Endothelial cell of umbilical vein (primary cell): ENCODE measurements around the gene SAP30. TPM values are rescaled to one million over a fixed set of nuclear protein-coding genes. Genes with fewer than 3 reads are reported as not detected.
A peak's percentile ranks its signal among the peaks of the same experiment; 100 is the strongest.

Experiments used
- BruUV-seq: library from RNA; stranded (reverse); fragments of 400-500 nt; replicated peaks from 2 replicates; lab custom pipeline; 2021; lab: Mats Ljungman, UMichigan
- CTCF ChIA-PET: fragments of 300-600, 350-600 bp; sonication (Branson Sonifier 250); formaldehyde crosslinking; loops from one replicate; lab custom pipeline; 2021; ENCODE audit warnings: antibody characterized with exemption, inconsistent platforms; lab: Charles Lee
- POLR2A ChIA-PET: fragments of 300-600, 350-600 bp; sonication (Branson Sonifier 250); formaldehyde crosslinking; loops from one replicate; lab custom pipeline; 2021; ENCODE audit warnings: antibody characterized with exemption, inconsistent platforms; lab: Charles Lee
- DNase-seq: peaks from one replicate; pipeline ENCODE4 v3.0.0-alpha.2; 2011; ENCODE audit warnings: low read depth, low spot score
- FAIRE-seq: peaks from 2 replicates; lab custom pipeline; 2011; peaks lifted over from hg19 to GRCh38; lab: Jason Lieb, UNC
- H2AFZ ChIP-seq: 2 replicates; pipeline ENCODE4 v1.6.0; 2012; ENCODE audit warnings: low read depth, low read length, control low read depth, inconsistent platforms
- H3K27ac ChIP-seq: 2 replicates; pipeline ENCODE4 v1.5.1; 2011; ENCODE audit warnings: low read depth, mild to moderate bottlenecking, control low read depth, low read length, moderate library complexity; ENCODE audit not compliant: insufficient read depth
- H3K27me3 ChIP-seq, 2 experiments: 2 replicates each; pipeline versions ENCODE4 v1.6.0 to v1.6.1; 2011; ENCODE audit warnings: low read length in 2 of 2, mixed read lengths in 1 of 2; ENCODE audit not compliant: control insufficient read depth in 2 of 2, insufficient read depth in 2 of 2
- H3K36me3 ChIP-seq, 2 experiments: 2 replicates in 1 of 2; 3 replicates in 1 of 2; pipeline ENCODE4 v1.5.1; 2011; ENCODE audit warnings: low read length in 2 of 2, mild to moderate bottlenecking in 1 of 2, moderate library complexity in 1 of 2; ENCODE audit not compliant: control insufficient read depth in 2 of 2, insufficient read depth in 2 of 2; ENCODE audit errors: extremely low read depth in 1 of 2
- H3K4me1 ChIP-seq: 3 replicates; pipeline ENCODE4 v1.5.1; 2011; ENCODE audit warnings: mild to moderate bottlenecking, low read length; ENCODE audit not compliant: control insufficient read depth, insufficient read depth; ENCODE audit errors: extremely low read depth
- H3K4me2 ChIP-seq: 2 replicates; pipeline ENCODE4 v1.6.1; 2011; ENCODE audit warnings: low read length, control low read depth, mixed read lengths; ENCODE audit not compliant: insufficient read depth
- H3K4me3 ChIP-seq, 3 experiments: fragments of 200-600 bp in 1 of 3; sonication (generic), shearing (Covaris generic) in 1 of 3; replicated peaks in 1 of 3; 2 replicates each; pipeline ENCODE4 v1.5.1; 2011 to 2016; ENCODE audit warnings: control low read depth in 3 of 3, low read length in 3 of 3, mild to moderate bottlenecking in 2 of 3, inconsistent platforms in 1 of 3, low read depth in 1 of 3, moderate library complexity in 1 of 3; ENCODE audit not compliant: insufficient read depth in 1 of 3
- H3K79me2 ChIP-seq: 2 replicates; pipeline ENCODE4 v1.6.0; 2012; ENCODE audit warnings: low read length, inconsistent platforms; ENCODE audit not compliant: control insufficient read depth, insufficient read depth
- H3K9ac ChIP-seq: replicated peaks from 2 replicates; pipeline ENCODE3; 2011; ENCODE audit warnings: low read length, control low read depth; ENCODE audit not compliant: insufficient read depth; ENCODE audit errors: extremely low read depth
- H3K9me1 ChIP-seq: replicated peaks from 3 replicates; pipeline ENCODE4 v1.6.0; 2011; ENCODE audit warnings: mild to moderate bottlenecking, low read length; ENCODE audit not compliant: control insufficient read depth, insufficient read depth; ENCODE audit errors: extremely low read depth
- H3K9me3 ChIP-seq: replicated peaks from 2 replicates; pipeline ENCODE4 v1.5.1; 2012; ENCODE audit warnings: low read length, inconsistent platforms; ENCODE audit not compliant: control insufficient read depth, insufficient read depth
- H4K20me1 ChIP-seq: replicated peaks from 2 replicates; pipeline ENCODE3; 2011; ENCODE audit warnings: mild to moderate bottlenecking, low read length; ENCODE audit not compliant: control insufficient read depth, insufficient read depth; ENCODE audit errors: extremely low read depth
- EZH2 ChIP-seq: IDR thresholded peaks from 2 replicates; pipeline ENCODE4 v1.6.1; 2012; ENCODE audit warnings: borderline replicate concordance, low read depth, mild to moderate bottlenecking, moderate library complexity, low read length, inconsistent platforms; ENCODE audit not compliant: severe bottlenecking
- FOS ChIP-seq: IDR thresholded peaks from 2 replicates; pipeline ENCODE4 v1.6.1; 2011; ENCODE audit warnings: mild to moderate bottlenecking, low read length, moderate library complexity, borderline replicate concordance; ENCODE audit not compliant: insufficient read depth
- GATA2 ChIP-seq: IDR thresholded peaks from 2 replicates; pipeline ENCODE4 v1.7.0; 2011; ENCODE audit warnings: low read depth, mild to moderate bottlenecking, moderate library complexity, mixed read lengths, low read length; ENCODE audit not compliant: insufficient read length, insufficient read depth
- MYC ChIP-seq: IDR thresholded peaks from one replicate; pipeline ENCODE4 v1.6.1; 2011; ENCODE audit warnings: mild to moderate bottlenecking, low read depth, low read length
- POLR2A ChIP-seq: IDR thresholded peaks from 2 replicates; pipeline ENCODE4 v1.6.1; 2012; ENCODE audit warnings: low read depth, mild to moderate bottlenecking, control low read depth, low read length
- POLR2AphosphoS5 ChIP-seq: IDR thresholded peaks from 2 replicates; pipeline ENCODE4 v1.6.1; 2012; ENCODE audit warnings: low read depth, mild to moderate bottlenecking, control low read depth, low read length, moderate library complexity; ENCODE audit not compliant: insufficient read depth
- dilution Hi-C: fragments of 300-500 bp; cut with MboI; formaldehyde crosslinking; loops from one replicate; pipeline ENCODE4 v1.15.0; 2019; ENCODE audit warnings: low sequenced_read_pairs; ENCODE audit not compliant: extremely low pct_ligation_motif_present
- intact Hi-C: fragments of 100-400 bp; cut with micrococcal nuclease; formaldehyde crosslinking; loops from one replicate; pipeline ENCODE4 v1.10.0; 2022
- polyA plus RNA-seq, 4 experiments: library from polyadenylated mRNA; depleted of rRNA in 3 of 4; stranded (reverse) in 3 of 4; unstranded in 1 of 4; fragments of >200 nt; gene quantifications; 2 replicates each; pipeline versions ENCODE4 v1.2.1 to v1.2.3, GENCODE V29; 2011 to 2012; ENCODE audit warnings: missing spikeins in 1 of 4
- total RNA-seq: library from RNA; stranded (reverse); gene quantifications from 2 replicates; pipeline ENCODE4 v1.2.3, GENCODE V29; 2021

The SAP30 gene
- total and polyA plus RNA-seq, 2 donors (not counting 3 experiments of a cell fraction or from before 2014, with no cell fraction given): 9.9 to 23.8 TPM

DNA sequence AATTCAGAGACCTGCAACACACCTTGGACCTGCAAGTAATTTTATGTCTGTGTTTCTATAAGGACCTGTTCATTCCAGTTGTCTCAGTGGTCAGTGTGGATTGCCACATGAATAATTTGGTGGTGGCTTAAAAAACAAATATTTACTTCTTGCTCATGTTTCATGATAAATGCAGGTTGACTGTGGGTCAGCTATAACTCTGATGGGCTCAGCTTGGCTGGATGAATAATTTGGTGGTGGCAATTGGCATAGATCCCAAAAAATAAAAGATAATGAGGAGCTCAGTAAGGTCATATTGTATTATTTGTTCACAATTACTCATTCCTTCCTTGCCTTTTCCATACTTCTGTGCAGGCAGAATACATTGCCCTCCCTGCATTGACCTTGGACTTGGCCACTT is 47.1 kb downstream of the SAP30 start:
- Histone ChIP-seq H3K9ac (no peak overlapping the region), H3K9me3 (no peaks in the 10 kb centered on the region), H3K27ac (peak overlapping the region; percentile 14), H3K27me3 (no peaks in the 10 kb centered on the region), H3K4me1 (peaks cover 23% of the 10 kb centered on the region), H4K20me1 (no peaks in the 10 kb centered on the region), H3K9me1 (no peaks in the 10 kb centered on the region), H3K36me3 (no peaks in the 10 kb centered on the region), H2AFZ (no peak overlapping the region), H3K4me3 (no peak overlapping the region), H3K4me2 (peak overlapping the region; percentile 0), H3K79me2 (no peaks in the 10 kb centered on the region)
- intact Hi-C loops: loop anchor here (1.0 to 10.0 kb wide), 9 partner anchors 47 to 901 kb away; partner anchors contain the start of genes GALNT7 and HMGB2
- peak; percentile 57 for TF ChIP-seq FOS
- no peak for TF ChIP-seq POLR2AphosphoS5
- TF ChIP-seq GATA2: peak; percentile 40
- no peak for TF ChIP-seq POLR2A
- dilution Hi-C loops: no loop called here
- FAIRE-seq: peak; percentile 77
- BruUV-seq: no TSS peak
- ChIA-PET CTCF (interaction anchor here (0.6 to 7.8 kb wide), 14 partner anchors 47 to 760 kb away, joined by 3 to 214 read pairs (median 4); partner anchors contain the start of genes HMGB2 and SAP30), POLR2A (interaction anchor here (1.1 to 1.3 kb wide), 2 partner anchors 83 to 85 kb away, joined by 3 read pairs; partner anchors contain the start of gene HMGB2)
- peak; percentile 60 for DNase-seq

GRCh38 chr4:173418639-173419038 is 47.9 kb downstream of the SAP30 start:
- Histone ChIP-seq H4K20me1 (no peaks in the 10 kb centered on the region), H2AFZ (no peak overlapping the region), H3K27me3 (no peaks in the 10 kb centered on the region), H3K9ac (no peak overlapping the region), H3K9me1 (no peaks in the 10 kb centered on the region), H3K9me3 (no peaks in the 10 kb centered on the region), H3K36me3 (no peaks in the 10 kb centered on the region), H3K4me3 (no peak overlapping the region), H3K79me2 (no peaks in the 10 kb centered on the region), H3K27ac (peak overlapping the region; percentile 14), H3K4me2 (peak overlapping the region; percentile 25), H3K4me1 (peaks cover 17% of the 10 kb centered on the region)
- dilution Hi-C loops: no loop called here
- no TSS peak for BruUV-seq
- POLR2A ChIA-PET: interaction anchor here (1.3 kb wide), 1 partner anchor 84 kb away, joined by 3 read pairs; the partner anchor contains the start of gene HMGB2
- FAIRE-seq (peak; percentile 78), DNase-seq (peak; percentile 51)
- CTCF ChIA-PET: interaction anchor here (0.7 to 7.8 kb wide), 7 partner anchors 51 to 405 kb away, joined by 3 to 214 read pairs (median 5); partner anchors contain the start of gene HMGB2
- TF ChIP-seq GATA2: peak; percentile 15
- no peak for TF ChIP-seq MYC
- TF ChIP-seq POLR2AphosphoS5: peak; percentile 34
- TF ChIP-seq EZH2: no peak
- peak; percentile 84 for TF ChIP-seq FOS
- intact Hi-C loops: loop anchor here (2.0 to 10.0 kb wide), 3 partner anchors 251 to 900 kb away; partner anchors contain the start of gene GALNT7
